ENCODE results near the gene DHX32.

Gene DHX32

GRCh38 chr10:125846894-125847293, 34.2 kb downstream of the DHX32 start:
- DNase-seq: no peak

GRCh38 chr10:125845617-125846016, 35.5 kb downstream of the DHX32 start:
- no peak for DNase-seq

DNA sequence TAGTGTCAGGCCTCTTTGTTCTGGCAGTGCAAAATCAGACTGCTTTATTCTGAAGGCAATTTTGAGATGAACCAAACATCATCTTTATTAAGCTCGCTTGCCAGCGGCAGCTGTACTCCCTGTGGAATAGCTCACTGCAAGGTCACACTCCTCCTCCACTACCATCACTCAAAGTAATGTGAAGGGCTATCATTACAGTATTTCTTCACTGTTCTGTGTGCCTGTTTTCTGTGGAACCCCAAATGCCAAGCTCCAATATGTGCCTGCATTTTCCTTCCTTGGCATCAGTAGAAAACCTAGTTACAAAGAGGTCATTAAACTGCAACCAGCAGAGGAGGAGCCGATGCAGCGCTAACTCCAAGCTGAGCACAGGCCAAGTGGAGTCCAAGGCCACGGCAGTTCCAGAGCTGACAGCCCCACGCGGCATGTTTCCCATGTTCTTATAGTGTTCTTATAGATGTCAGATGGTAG, 36.3 kb downstream of the DHX32 start:
- no peak for DNase-seq

DNA sequence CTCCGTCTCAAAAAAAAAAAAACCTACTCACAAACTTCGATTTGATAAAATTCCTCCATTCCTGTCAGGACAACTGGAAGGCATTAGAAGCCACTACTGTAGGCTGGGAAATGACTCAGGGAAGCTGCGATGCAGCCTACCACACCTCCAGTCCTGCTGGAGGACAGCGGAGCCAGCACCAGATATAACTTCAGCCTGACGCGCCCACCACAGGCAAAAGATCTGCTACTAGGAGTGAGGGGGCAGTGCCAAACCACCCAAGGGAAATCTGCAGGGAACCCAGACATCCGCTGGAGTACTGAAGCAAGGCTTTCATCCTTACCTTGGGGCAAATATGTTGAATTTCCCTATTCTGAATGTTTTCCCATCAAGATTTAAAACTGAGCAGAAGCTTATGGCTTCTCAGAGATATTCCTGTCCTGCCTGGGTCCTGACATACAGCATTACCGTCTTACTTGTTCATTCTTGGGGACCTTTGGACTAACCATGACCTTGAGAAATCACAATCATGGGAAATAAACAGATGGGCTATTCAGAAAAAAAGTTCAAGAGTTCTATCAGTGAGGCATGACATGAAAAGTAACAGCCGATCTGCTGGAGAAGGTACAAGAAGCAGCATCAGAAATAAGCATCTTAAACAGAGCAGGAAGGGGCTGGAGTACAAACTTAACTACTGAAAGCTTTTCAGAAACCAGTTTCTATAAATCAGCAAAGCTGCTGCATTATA, 37.3 kb downstream of the DHX32 start:
- no peak for DNase-seq

DNA sequence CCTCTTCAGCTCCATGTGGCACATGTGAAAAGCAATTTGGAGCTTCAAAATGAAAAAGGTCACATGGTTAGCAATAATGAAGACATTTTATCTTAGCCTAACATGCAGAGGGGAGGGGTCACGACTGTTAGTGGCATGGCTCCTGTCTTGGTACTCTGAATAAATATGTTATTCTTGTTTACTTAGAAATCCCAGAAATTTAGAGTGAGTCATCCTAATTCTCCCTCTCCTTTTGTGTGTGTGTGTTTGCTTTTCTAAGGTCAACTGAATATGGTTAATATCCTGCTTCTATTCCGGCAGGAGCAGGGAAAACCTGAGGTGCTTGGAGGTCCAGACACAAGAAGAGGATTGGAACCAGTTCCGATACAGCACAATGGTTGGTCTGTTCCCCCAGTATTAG, 40.1 kb downstream of the DHX32 start:
- no peak for DNase-seq

DNA sequence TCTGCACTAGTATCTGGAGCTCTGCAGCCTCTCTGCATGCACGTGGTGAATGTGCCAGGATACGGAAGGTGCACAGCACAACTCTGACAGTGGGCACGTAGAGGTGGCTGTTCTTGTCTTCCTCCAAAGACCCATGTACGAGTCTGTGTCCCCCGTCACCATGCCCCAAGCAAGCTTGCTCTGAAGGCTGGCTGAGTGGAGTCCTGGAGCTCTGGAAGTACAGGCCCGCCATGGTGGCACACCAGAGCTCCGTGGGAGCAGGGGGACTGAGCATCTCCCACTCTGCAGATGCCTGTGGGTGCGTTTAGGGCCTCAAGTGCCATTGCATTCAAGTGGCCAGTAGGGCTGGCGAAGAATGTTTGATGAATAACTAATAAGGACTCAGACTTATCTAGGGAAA, 40.7 kb downstream of the DHX32 start:
- DNase-seq: no peak

GRCh38 chr10:125838802-125839575, 42.1 kb downstream of the DHX32 start:
- no peak for DNase-seq

- no peak for DNase-seq
Observed at GRCh38 chr10:125836746-125837145, 44.3 kb downstream of the DHX32 start.

- DNase-seq: no peak
Observed at GRCh38 chr10:125828311-125828710, 52.8 kb downstream of the DHX32 start.

GRCh38 chr10:125827133-125827532, 54.0 kb downstream of the DHX32 start:
- DNase-seq: no peak

DNA sequence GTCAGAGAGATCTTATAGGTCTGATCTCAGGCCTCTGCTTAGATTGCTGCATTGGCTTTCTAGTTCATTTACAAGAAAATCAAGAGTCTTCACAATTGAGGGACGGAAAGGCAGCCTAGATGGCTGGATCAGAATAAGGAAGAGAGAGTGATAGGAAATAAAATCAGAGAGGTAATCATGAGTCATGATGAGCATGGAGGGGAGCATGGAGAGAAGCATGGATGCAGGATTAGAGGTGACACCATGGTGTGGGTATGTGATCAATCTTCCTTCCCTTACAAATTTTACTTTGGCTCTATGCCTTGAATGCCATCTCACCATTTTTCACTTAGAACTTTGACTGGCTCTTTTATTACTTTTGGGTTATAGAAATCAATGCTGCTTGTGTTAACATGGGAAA, 56.4 kb downstream of the DHX32 start:
- DNase-seq: no peak

GRCh38 chr10:125823663-125824251, 57.3 kb downstream of the DHX32 start:
- no peak for DNase-seq

GRCh38 chr10:125822878-125823662, 58.0 kb downstream of the DHX32 start, which contains the start of the genes BCCIP and UROS:
BCCIP (plus strand) TSS chr10:125823546; CDS start chr10:125823558, 12 bp downstream.
UROS (minus strand) TSS chr10:125823258; CDS start chr10:125816499, 6,759 bp downstream.
- peak; percentile 61 to 87 for DNase-seq

- no peak for DNase-seq
Observed at GRCh38 chr10:125820701-125821100, 60.4 kb downstream of the DHX32 start.

DNA sequence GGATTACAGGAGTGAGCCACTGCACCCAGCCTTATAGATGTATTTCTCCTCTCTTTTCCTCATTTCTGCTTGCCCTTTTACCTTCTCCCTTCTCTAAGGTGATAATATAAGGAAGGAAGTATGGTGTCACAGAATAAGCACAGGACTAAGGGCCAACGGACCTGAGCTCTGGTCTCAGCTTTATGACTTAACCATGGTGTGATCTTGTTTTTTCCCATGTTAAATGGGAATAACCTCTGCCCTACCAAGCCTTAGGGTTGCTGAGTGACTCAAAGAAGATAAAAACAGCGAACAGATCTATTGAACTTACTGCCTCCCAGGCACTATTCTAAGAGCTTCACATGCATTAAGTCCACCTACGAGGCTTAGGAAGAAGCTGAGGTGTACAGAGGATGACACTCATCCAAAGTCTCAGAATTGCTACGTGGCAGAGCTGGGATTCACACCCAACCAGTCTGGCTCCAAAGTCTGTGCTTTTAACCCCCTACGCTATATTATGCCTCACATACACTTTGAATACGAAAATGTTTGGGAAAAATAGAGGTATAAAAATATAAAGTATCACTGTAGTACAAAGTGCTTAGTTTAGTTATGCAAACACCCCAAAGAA, 63.6 kb downstream of the DHX32 start:
- DNase-seq: no peak

DNA sequence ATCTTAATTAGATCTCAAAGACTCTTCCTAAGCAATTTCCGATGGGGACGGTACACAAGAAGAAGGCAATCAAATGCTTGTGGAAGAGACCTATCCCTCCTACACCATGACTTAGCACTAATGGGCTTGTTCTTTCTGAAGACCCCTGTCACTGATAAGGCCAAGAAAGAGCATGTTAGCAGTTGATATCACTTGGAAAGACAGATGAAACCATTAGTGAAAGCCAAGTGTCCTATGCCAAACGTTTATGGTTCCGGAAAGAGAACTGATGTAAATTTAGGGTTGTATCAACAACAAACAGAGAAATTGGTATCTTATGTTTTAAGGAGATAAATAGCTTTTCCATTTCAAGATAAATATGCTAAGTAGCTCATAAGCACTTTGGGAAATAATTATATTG, 64.5 kb downstream of the DHX32 start:
- DNase-seq: no peak

DNA sequence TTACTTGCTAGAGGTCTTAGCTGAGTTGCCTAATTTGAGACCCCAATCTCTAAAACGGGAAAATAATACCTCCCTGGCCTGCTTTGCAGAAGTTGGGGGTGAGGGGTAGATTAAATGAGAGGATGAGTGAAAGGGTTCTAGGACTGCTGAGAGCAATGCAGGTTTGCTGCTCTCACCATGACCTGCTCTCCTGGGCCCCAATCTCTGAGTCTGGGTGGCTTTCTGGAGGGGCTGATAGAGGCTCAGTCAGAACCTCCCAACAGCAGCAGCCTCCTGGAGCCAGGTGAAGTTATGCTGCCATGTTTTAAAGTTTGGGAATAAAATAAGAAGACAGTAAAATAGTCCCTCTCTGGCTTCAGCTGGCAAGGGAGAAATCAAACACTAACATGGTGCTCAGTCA, 65.3 kb downstream of the DHX32 start:
- no peak for DNase-seq

DNA sequence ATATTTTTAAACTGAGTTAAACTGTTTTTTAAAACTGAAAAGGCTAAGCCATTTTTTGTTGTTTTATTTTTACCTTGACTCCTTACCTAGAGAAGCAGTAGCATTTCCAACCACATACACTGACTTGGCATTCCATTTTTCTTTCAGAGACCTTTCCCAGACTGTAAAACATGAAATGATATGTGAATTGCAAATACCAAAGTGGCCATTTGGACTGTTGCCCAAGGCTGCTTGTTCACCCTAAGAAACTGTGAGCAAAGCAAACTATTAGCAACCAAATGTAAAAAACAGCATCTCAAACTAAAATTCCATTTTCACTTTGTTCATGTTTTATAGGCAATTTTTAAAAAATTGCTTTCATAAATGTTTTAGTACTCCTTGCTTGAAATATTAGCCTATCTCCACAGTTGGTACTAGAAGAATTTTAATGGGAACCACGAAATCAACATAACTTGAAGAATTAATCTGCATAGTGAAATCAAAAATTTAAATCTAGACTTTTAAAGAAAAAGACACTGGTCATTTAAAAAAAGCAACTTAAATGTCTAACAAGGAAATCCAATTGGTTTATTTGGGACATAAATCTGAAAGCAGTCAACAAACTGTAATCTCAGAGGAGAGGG, 68.9 kb downstream of the DHX32 start:
- no peak for DNase-seq

- no peak for DNase-seq
Observed at GRCh38 chr10:125811251-125811650, 69.8 kb downstream of the DHX32 start.

GRCh38 chr10:125808047-125808446, 73.0 kb downstream of the DHX32 start:
- DNase-seq: no peak

DNA sequence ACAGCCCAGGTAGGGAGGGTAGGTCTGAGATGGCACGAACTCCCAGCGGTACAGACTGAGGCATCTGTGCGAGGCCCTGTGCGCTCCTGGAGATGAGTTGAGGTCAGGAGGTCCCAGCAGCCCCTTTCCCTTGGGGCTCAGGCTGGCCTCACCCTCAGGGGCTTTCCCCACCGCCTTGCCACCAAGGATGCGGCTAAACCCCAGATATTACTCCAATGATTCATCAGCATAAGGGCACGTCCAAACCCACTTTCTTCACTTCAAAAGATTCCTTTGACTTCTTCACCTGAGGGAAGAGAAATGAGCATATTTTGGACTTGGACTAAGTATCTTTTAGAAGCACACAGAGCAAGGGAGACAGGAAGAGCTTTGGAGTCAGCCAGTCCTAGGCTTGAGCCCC, 78.4 kb downstream of the DHX32 start:
- DNase-seq: no peak

- DNase-seq: no peak
Observed at GRCh38 chr10:125802131-125802530, 79.0 kb downstream of the DHX32 start.

Data from NCI-H526 (cell line).